ENCODE results near the gene RBMS3. TPM values are rescaled to one million over a fixed set of nuclear protein-coding genes. Genes with fewer than 3 reads are reported as not detected.

The RBMS3 gene
- total and polyA plus RNA-seq, 2 of the 13 experiments (the other 11 are each of a cell fraction or from before 2014, with no cell fraction given) = not detected

DNA sequence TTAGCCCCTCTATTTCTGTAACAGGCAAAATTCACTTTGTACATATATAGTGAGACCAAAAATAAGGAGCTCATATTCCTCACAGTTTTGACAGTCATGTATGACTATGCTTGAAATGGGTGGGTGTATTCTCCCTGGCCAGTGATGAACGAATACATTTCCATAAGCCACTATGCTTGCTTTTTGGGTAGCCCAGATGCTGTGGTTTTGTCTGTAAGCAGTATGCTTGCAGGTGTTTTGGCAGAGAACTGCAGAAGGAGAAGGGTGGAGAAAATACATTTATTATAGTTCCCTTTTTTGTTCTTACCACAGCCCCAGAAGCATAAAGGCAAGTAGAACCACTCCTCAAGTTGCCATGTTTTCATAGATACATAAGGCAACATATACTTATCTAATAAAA is 131.2 kb downstream of the RBMS3 start:
- H3K36me3 ChIP-seq (replicated peaks in 1 of 2; ENCODE audit: control insufficient read depth in 1 of 2, insufficient read depth in 2 of 2, low read length in 2 of 2) = no peaks in the 10 kb centered on the region
- ChIA-PET CTCF (ENCODE audit: low intra/inter-chr PET ratio, low total read pairs) (no interaction called here), POLR2A (no interaction called here)
- H3K9me3 ChIP-seq (ENCODE audit: low read length) = no peaks in the 10 kb centered on the region
- H3K79me2 ChIP-seq (ENCODE audit: insufficient read depth, low read length) = no peaks in the 10 kb centered on the region
- intact Hi-C loops (cut with micrococcal nuclease; ENCODE audit: unreplicated experiment) (no loop called here), in situ Hi-C loops (cut with HindIII; ENCODE audit: extremely low pct_ligation_motif_present, low pct_unique_long_range_greater_than_20kb) (no loop called here)
- DNase-seq (ENCODE audit: low spot score) (no peak), FAIRE-seq (no peak), ATAC-seq (no peak)
- no peaks in the 10 kb centered on the region for H3K27me3 ChIP-seq (ENCODE audit: control insufficient read depth in 1 of 2, insufficient read depth in 2 of 2, low read length in 2 of 2)
- 0% methylated on average over 1 of the region's 1 CpG for WGBS (ENCODE audit: low lambda C conversion rate)
- H4K20me1 ChIP-seq (ENCODE audit: insufficient read depth, low read length) = no peaks in the 10 kb centered on the region
- no peak overlapping the region for H3K4me2 ChIP-seq (ENCODE audit: low read depth, low read length)
- H2AFZ ChIP-seq (ENCODE audit: low read length) = no peak overlapping the region
- no peaks in the 10 kb centered on the region for H3K4me1 ChIP-seq (ENCODE audit: insufficient read depth, low read length)
- no peak overlapping the region for H3K27ac ChIP-seq (ENCODE audit: extremely low read length, insufficient read depth, low read length)
- no TSS peak for BruUV-seq (replicated peaks)
- H3K9ac ChIP-seq (ENCODE audit: insufficient read depth, low read depth, low read length) = no peak overlapping the region
- no peak overlapping the region for H3K4me3 ChIP-seq (replicated peaks in 1 of 3; ENCODE audit: insufficient read depth in 1 of 3, low read depth in 2 of 3, low read length in 3 of 3)
- TF ChIP-seq ZHX2 (IDR thresholded peaks at IDR 0.05; ENCODE audit: low read depth) (no peak), ZHX2 (CRISPR knock-in tag; IDR thresholded peaks at IDR 0.05; ENCODE audit: borderline replicate concordance) (no peak), HNF1B (CRISPR knock-in tag; IDR thresholded peaks at IDR 0.05) (no peak), PHB2 (IDR thresholded peaks at IDR 0.05; ENCODE audit: partially characterized antibody) (no peak), ZNF7 (CRISPR knock-in tag; IDR thresholded peaks at IDR 0.05) (no peak), GATAD1 (CRISPR knock-in tag; IDR thresholded peaks at IDR 0.05) (no peak), ATF7 (IDR thresholded peaks at IDR 0.05) (no peak), ATF7 (CRISPR knock-in tag; IDR thresholded peaks at IDR 0.05) (no peak), TAF15 (IDR thresholded peaks at IDR 0.05; ENCODE audit: low read depth, low read length, poor library complexity, severe bottlenecking) (no peak), HDAC1 (CRISPR knock-in tag; IDR thresholded peaks at IDR 0.05) (no peak), GABPA (IDR thresholded peaks at IDR 0.05; ENCODE audit: low read depth, low read length) (no peak), GABPA (CRISPR knock-in tag; IDR thresholded peaks at IDR 0.05; ENCODE audit: low read depth) (no peak), GABPB1 (CRISPR knock-in tag; IDR thresholded peaks at IDR 0.05) (no peak), KLF12 (CRISPR knock-in tag; IDR thresholded peaks at IDR 0.05; ENCODE audit: borderline replicate concordance) (no peak), SAFB2 (CRISPR knock-in tag; IDR thresholded peaks at IDR 0.05; ENCODE audit: borderline replicate concordance, low read depth) (no peak), ERF (CRISPR knock-in tag; IDR thresholded peaks at IDR 0.05) (no peak), ZNF841 (CRISPR knock-in tag; IDR thresholded peaks at IDR 0.05; ENCODE audit: borderline replicate concordance) (no peak), ZFX (CRISPR knock-in tag; IDR thresholded peaks at IDR 0.05; ENCODE audit: low read depth) (no peak), GATA4 (IDR thresholded peaks at IDR 0.05; ENCODE audit: borderline replicate concordance, low read depth) (no peak)
- TF ChIP-seq, protein P1, sequence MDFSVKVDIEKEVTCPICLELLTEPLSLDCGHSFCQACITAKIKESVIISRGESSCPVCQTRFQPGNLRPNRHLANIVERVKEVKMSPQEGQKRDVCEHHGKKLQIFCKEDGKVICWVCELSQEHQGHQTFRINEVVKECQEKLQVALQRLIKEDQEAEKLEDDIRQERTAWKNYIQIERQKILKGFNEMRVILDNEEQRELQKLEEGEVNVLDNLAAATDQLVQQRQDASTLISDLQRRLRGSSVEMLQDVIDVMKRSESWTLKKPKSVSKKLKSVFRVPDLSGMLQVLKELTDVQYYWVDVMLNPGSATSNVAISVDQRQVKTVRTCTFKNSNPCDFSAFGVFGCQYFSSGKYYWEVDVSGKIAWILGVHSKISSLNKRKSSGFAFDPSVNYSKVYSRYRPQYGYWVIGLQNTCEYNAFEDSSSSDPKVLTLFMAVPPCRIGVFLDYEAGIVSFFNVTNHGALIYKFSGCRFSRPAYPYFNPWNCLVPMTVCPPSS (IDR thresholded peaks at IDR 0.05) = no peak
